Sigmoid colon (tissue), 7 donors: ENCODE results near the gene ARMC12. TPM values are rescaled to one million over a fixed set of nuclear protein-coding genes. Genes with fewer than 3 reads are reported as not detected.

ENCODE experiments used
- DNase-seq: peaks from one replicate; pipeline ENCODE4 v3.0.0-alpha.2; 2019
- H3K27ac ChIP-seq, 4 donors: fragments of 200-600 bp; sonication (generic); one replicate each; pipeline ENCODE4 v1.5.1; 2016 to 2019; ENCODE audit warnings: mild to moderate bottlenecking in 1 of 4
- H3K27me3 ChIP-seq, 3 donors: fragments of 200-600 bp; sonication (generic); one replicate each; pipeline ENCODE4 v1.5.1; 2019; ENCODE audit warnings: mild to moderate bottlenecking in 1 of 3
- H3K36me3 ChIP-seq, 4 donors: fragments of 200-600 bp; sonication (generic); one replicate each; pipeline ENCODE4 v1.5.1; 2016 to 2019
- H3K4me1 ChIP-seq, 4 donors: fragments of 200-600 bp; sonication (generic); one replicate each; pipeline ENCODE4 v1.5.1; 2017 to 2019
- H3K4me3 ChIP-seq, 4 donors: fragments of 200-600 bp; sonication (generic); one replicate each; pipeline ENCODE4 v1.5.1; 2017 to 2019; ENCODE audit warnings: mild to moderate bottlenecking in 2 of 4, moderate library complexity in 1 of 4
- H3K9me3 ChIP-seq, 4 donors: fragments of 200-600 bp in 3 of 4; sonication (generic) in 3 of 4; one replicate each; pipeline versions ENCODE4 v1.5.1 to v1.6.1; 2013 to 2019
- CTCF ChIP-seq, 4 experiments: fragments of 450-650 bp in 3 of 4; fragments of 200-600 bp in 1 of 4; IDR thresholded peaks; one replicate each; pipeline ENCODE4 v1.5.1; 2016 to 2019; ENCODE audit warnings: antibody characterized with exemption in 4 of 4, mild to moderate bottlenecking in 3 of 4, moderate library complexity in 2 of 4
- EP300 ChIP-seq, 4 donors: sonication (generic); formaldehyde crosslinking; IDR thresholded peaks; one replicate each; pipeline ENCODE4 v1.6.1; 2017; ENCODE audit warnings: antibody characterized with exemption in 4 of 4
- POLR2A ChIP-seq, 2 donors: fragments of 450-650 bp; IDR thresholded peaks; one replicate each; pipeline ENCODE4 v1.6.1; 2016; ENCODE audit warnings: antibody characterized with exemption in 2 of 2, mild to moderate bottlenecking in 2 of 2, moderate library complexity in 2 of 2
- POLR2AphosphoS5 ChIP-seq, 4 donors: sonication (generic); formaldehyde crosslinking; IDR thresholded peaks; one replicate each; pipeline ENCODE4 v1.6.1; 2017; ENCODE audit warnings: antibody characterized with exemption in 4 of 4
- WGBS, 2 donors: extraction: QIAGEN DNeasy Blood & Tissue Kit; methylation state at CpG; one replicate each; pipeline ENCODE4 v1.1.7; 2013; 5-methylcytosine and 5-hydroxymethylcytosine counted together
- intact Hi-C: fragments of 100-400 bp; cut with DNase I; formaldehyde crosslinking; loops from one replicate; pipeline ENCODE4 v1.15.1; 2023
- polyA plus RNA-seq, 3 donors: library from polyadenylated mRNA; stranded (reverse); fragments of 200-250 nt; gene quantifications; one replicate each; pipeline ENCODE4 v1.2.3, GENCODE V29; 2013
- total RNA-seq, 4 donors: library from RNA; depleted of rRNA; stranded (reverse); fragments of >200 nt; gene quantifications; one replicate each; pipeline ENCODE4 v1.1.0, GENCODE V29; 2016
- donor health status: healthy with polysubstance abuse.
- donor health status: Bipolar disorder and iron deficiency.
- donor health status: healthy.

The ARMC12 gene
- total and polyA plus RNA-seq, 7 donors, result 0.49 to 5.0 (median 0.86) TPM; not detected in 3

GRCh38 chr6:35719830-35720733 lies 16.8 kb upstream of the ARMC12 start:
- Histone ChIP-seq H3K27ac (peak overlapping the region; percentile 84 to 100 (median 98)), H3K4me3 (peak overlapping the region in 2 of 4 donors; percentile 3 to 21), H3K4me1 (peaks cover 0 to 80% (median 74%) of the 10 kb centered on the region in 4 donors), H3K9me3 (no peaks in the 10 kb centered on the region), H3K27me3 (no peaks in the 10 kb centered on the region), H3K36me3 (no peaks in the 10 kb centered on the region)
- intact Hi-C loops, result loop anchor here (2.0 kb wide), 1 partner anchor 29 kb away; no protein-coding TSS in a partner anchor
- WGBS, 2 donors, result 29 to 69% methylated on average over 21 of the region's 21 CpGs
- TF ChIP-seq POLR2AphosphoS5 (IDR thresholded peaks at IDR 0.05) (peak in 3 of 4 donors; percentile 49 to 59 (median 50)), EP300 (IDR thresholded peaks at IDR 0.05) (peak in 1 of 4 donors; percentile 65), POLR2A (IDR thresholded peaks at IDR 0.05) (no peak), CTCF (IDR thresholded peaks at IDR 0.05) (no peak)
- DNase-seq, result peak; percentile 79

- intact Hi-C loops, result no loop called here
- Histone ChIP-seq H3K4me1 (peaks cover 0 to 96% (median 93%) of the 10 kb centered on the region in 4 donors), H3K27ac (peak overlapping the region; percentile 96 to 100 (median 98)), H3K36me3 (no peaks in the 10 kb centered on the region), H3K27me3 (no peaks in the 10 kb centered on the region), H3K4me3 (no peak overlapping the region), H3K9me3 (no peaks in the 10 kb centered on the region)
- peak; percentile 88 for DNase-seq
- TF ChIP-seq EP300 (IDR thresholded peaks at IDR 0.05) (peak in 2 of 4 donors; percentile 14 to 67), POLR2AphosphoS5 (IDR thresholded peaks at IDR 0.05) (peak in 3 of 4 donors; percentile 11 to 68 (median 38)), CTCF (IDR thresholded peaks at IDR 0.05) (no peak), POLR2A (IDR thresholded peaks at IDR 0.05) (no peak)
- 22 to 65% methylated on average over 10 of the region's 10 CpGs for WGBS, 2 donors
Measured at GRCh38 chr6:35722121-35722761, 14.6 kb upstream of the ARMC12 start.

- no peaks in the 10 kb centered on the region for H3K9me3 ChIP-seq
- H3K4me1 ChIP-seq, result peaks cover 0 to 96% (median 89%) of the 10 kb centered on the region in 4 donors
- intact Hi-C loops, result no loop called here
- no peak overlapping the region for H3K4me3 ChIP-seq
- no peaks in the 10 kb centered on the region for H3K36me3 ChIP-seq
- no peaks in the 10 kb centered on the region for H3K27me3 ChIP-seq
- WGBS, 2 donors, result 96 to 100% methylated on average over 2 of the region's 2 CpGs
- TF ChIP-seq POLR2AphosphoS5 (IDR thresholded peaks at IDR 0.05) (no peak), CTCF (IDR thresholded peaks at IDR 0.05) (no peak), EP300 (IDR thresholded peaks at IDR 0.05) (no peak), POLR2A (IDR thresholded peaks at IDR 0.05) (no peak)
- no peak for DNase-seq
- peak overlapping the region; percentile 96 to 100 (median 98) for H3K27ac ChIP-seq
Measured at GRCh38 chr6:35723587-35723986, 13.2 kb upstream of the ARMC12 start.

GRCh38 chr6:35724059-35724458 lies 12.8 kb upstream of the ARMC12 start:
- intact Hi-C loops, result no loop called here
- peaks cover 0 to 96% (median 89%) of the 10 kb centered on the region in 4 donors for H3K4me1 ChIP-seq
- no peak for TF ChIP-seq POLR2AphosphoS5 (IDR thresholded peaks at IDR 0.05)
- no peak for TF ChIP-seq EP300 (IDR thresholded peaks at IDR 0.05)
- TF ChIP-seq CTCF (IDR thresholded peaks at IDR 0.05), result no peak
- no peak for TF ChIP-seq POLR2A (IDR thresholded peaks at IDR 0.05)
- H3K9me3 ChIP-seq, result no peaks in the 10 kb centered on the region
- WGBS, 2 donors, result 90 to 95% methylated on average over 4 of the region's 4 CpGs
- H3K27ac ChIP-seq, result peak overlapping the region; percentile 96 to 100 (median 98)
- H3K27me3 ChIP-seq, result no peaks in the 10 kb centered on the region
- no peaks in the 10 kb centered on the region for H3K36me3 ChIP-seq
- DNase-seq, result no peak
- H3K4me3 ChIP-seq, result no peak overlapping the region
